Type B pancreatic cell (in vitro differentiated cells): ENCODE measurements around the gene ACER3. TPM values are rescaled to one million over a fixed set of nuclear protein-coding genes. Genes with fewer than 3 reads are reported as not detected.

Experiments used
- DNase-seq: peaks from one replicate; pipeline ENCODE4 v3.0.0; 2021; ENCODE audit warnings: mixed read lengths; ENCODE audit not compliant: unreplicated experiment; ENCODE audit errors: extremely low spot score
- H3K27ac Mint-ChIP-seq: 2 replicates; pipeline ENCODE4 v1.8.0; 2021; ENCODE audit warnings: mild to moderate bottlenecking, mixed read lengths
- H3K27me3 Mint-ChIP-seq: 2 replicates; pipeline ENCODE4 v1.8.0; 2021; ENCODE audit warnings: mixed read lengths
- H3K36me3 Mint-ChIP-seq: 2 replicates; pipeline ENCODE4 v1.8.0; 2021; ENCODE audit warnings: mixed read lengths
- H3K4me1 Mint-ChIP-seq: one replicate; pipeline ENCODE4 v1.8.0; 2021; ENCODE audit warnings: mixed read lengths; ENCODE audit not compliant: unreplicated experiment
- H3K4me3 Mint-ChIP-seq: 2 replicates; pipeline ENCODE4 v1.8.0; 2021; ENCODE audit warnings: mild to moderate bottlenecking, mixed read lengths
- H3K9me3 Mint-ChIP-seq: 2 replicates; pipeline ENCODE4 v1.8.0; 2021; ENCODE audit warnings: mixed read lengths
- total RNA-seq: library from RNA; stranded (reverse); gene quantifications from 2 replicates; pipeline ENCODE4 v1.2.1, GENCODE V29; 2021; ENCODE audit warnings: low replicate concordance
- TF ChIP-seq, protein P1 (sequence below): fragments of 200-600 bp; sonication (generic); conservative IDR thresholded peaks from 2 replicates; pipeline ENCODE4 v1.5.0; 2021; ENCODE audit warnings: antibody characterized with exemption, mild to moderate bottlenecking

Gene ACER3
- total RNA-seq, 1 donor from 2014 or later: 25.7 TPM

- Mint-ChIP-seq H3K4me1 (peaks cover 14% of the 10 kb centered on the region), H3K9me3 (no peaks in the 10 kb centered on the region), H3K36me3 (no peaks in the 10 kb centered on the region), H3K27me3 (peaks cover 47% of the 10 kb centered on the region), H3K4me3 (peak overlapping the region; percentile 55), H3K27ac (no peak overlapping the region)
- DNase-seq: no peak
- TF ChIP-seq, protein P1, sequence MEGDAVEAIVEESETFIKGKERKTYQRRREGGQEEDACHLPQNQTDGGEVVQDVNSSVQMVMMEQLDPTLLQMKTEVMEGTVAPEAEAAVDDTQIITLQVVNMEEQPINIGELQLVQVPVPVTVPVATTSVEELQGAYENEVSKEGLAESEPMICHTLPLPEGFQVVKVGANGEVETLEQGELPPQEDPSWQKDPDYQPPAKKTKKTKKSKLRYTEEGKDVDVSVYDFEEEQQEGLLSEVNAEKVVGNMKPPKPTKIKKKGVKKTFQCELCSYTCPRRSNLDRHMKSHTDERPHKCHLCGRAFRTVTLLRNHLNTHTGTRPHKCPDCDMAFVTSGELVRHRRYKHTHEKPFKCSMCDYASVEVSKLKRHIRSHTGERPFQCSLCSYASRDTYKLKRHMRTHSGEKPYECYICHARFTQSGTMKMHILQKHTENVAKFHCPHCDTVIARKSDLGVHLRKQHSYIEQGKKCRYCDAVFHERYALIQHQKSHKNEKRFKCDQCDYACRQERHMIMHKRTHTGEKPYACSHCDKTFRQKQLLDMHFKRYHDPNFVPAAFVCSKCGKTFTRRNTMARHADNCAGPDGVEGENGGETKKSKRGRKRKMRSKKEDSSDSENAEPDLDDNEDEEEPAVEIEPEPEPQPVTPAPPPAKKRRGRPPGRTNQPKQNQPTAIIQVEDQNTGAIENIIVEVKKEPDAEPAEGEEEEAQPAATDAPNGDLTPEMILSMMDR: no peak
These were observed 177.5 kb downstream of the ACER3 start for GRCh38 chr11:77038029-77038824.

GRCh38 chr11:77038825-77039326 lies 178.2 kb downstream of the ACER3 start:
- no peak overlapping the region for H3K27ac Mint-ChIP-seq
- H3K9me3 Mint-ChIP-seq: no peaks in the 10 kb centered on the region
- H3K27me3 Mint-ChIP-seq: peaks cover 50% of the 10 kb centered on the region

GRCh38 chr11:77039491-77040400 lies 179.0 kb downstream of the ACER3 start:
- Mint-ChIP-seq H3K4me3 (peak overlapping the region; percentile 54), H3K36me3 (no peaks in the 10 kb centered on the region), H3K4me1 (peaks cover 14% of the 10 kb centered on the region), H3K9me3 (no peaks in the 10 kb centered on the region), H3K27me3 (peaks cover 57% of the 10 kb centered on the region), H3K27ac (no peak overlapping the region)
- no peak for DNase-seq
- TF ChIP-seq, protein P1: peak; percentile 70

More at GRCh38 chr11:77038825-77039326, 178.2 kb downstream of the ACER3 start:
- Mint-ChIP-seq H3K36me3 (no peaks in the 10 kb centered on the region), H3K4me1 (peaks cover 14% of the 10 kb centered on the region), H3K4me3 (peak overlapping the region; percentile 55)
- no peak for DNase-seq
- TF ChIP-seq, protein P1: no peak

DNA sequence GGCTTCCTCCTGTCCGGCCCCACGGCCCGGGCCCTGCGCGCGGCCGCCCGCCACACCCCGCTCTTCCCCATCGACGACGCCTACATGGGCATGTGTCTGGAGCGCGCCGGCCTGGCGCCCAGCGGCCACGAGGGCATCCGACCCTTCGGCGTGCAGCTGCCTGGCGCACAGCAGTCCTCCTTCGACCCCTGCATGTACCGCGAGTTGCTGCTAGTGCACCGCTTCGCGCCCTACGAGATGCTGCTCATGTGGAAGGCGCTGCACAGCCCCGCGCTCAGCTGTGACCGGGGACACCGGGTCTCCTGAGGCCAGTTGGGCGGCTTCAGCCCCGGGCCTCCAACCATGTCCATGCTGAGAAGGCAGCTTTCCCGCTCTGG lies 179.7 kb downstream of the ACER3 start:
- Mint-ChIP-seq H3K27ac (no peak overlapping the region), H3K36me3 (no peaks in the 10 kb centered on the region), H3K9me3 (no peaks in the 10 kb centered on the region), H3K4me1 (peaks cover 14% of the 10 kb centered on the region), H3K4me3 (no peak overlapping the region), H3K27me3 (peaks cover 63% of the 10 kb centered on the region)
- DNase-seq: no peak
- TF ChIP-seq, protein P1: no peak

DNA sequence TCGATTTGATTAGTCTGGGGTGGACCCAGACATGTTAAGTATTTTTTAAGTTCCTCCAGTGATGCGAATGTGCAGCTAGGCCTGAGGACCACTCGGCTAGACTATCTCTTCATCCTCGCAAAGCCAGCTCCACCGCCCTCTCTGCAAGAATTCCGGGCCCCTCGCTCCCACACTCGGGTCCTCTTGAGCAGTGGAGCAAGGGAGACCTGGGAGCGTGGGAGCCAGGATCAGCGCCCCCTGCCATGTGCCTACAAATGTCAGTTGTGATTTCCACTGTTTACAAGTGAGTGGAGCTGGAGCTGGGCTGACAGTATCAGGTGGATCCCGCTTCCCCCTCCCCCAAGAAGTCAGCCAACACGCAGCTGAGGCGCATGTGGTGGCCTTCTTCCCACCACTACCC lies 180.2 kb downstream of the ACER3 start:
- H3K27me3 Mint-ChIP-seq: peaks cover 68% of the 10 kb centered on the region
- TF ChIP-seq, protein P1: no peak
- H3K4me3 Mint-ChIP-seq: no peak overlapping the region
- H3K9me3 Mint-ChIP-seq: no peaks in the 10 kb centered on the region
- H3K36me3 Mint-ChIP-seq: no peaks in the 10 kb centered on the region
- H3K27ac Mint-ChIP-seq: no peak overlapping the region
- peaks cover 14% of the 10 kb centered on the region for H3K4me1 Mint-ChIP-seq
- no peak for DNase-seq
